Coronary artery (tissue), 2 donors: ENCODE measurements around the gene PDE11A.

Experiments used
- DNase-seq: peaks from one replicate; pipeline ENCODE4 v3.0.0-alpha.2; 2017; ENCODE audit warnings: low spot score
- H3K27ac ChIP-seq, 2 donors: fragments of 200-600 bp; sonication (generic); one replicate each; pipeline ENCODE4 v1.5.1; 2016 to 2019
- H3K4me3 ChIP-seq: fragments of 200-600 bp; sonication (generic); 2 replicates; pipeline ENCODE4 v1.5.1; 2016; ENCODE audit warnings: mild to moderate bottlenecking, moderate library complexity
- TF ChIP-seq, protein P1 (sequence below): fragments of 200-600 bp; sonication (generic); IDR thresholded peaks from one replicate; pipeline ENCODE4 v1.5.1; 2019; ENCODE audit warnings: antibody characterized with exemption

The PDE11A gene

DNA sequence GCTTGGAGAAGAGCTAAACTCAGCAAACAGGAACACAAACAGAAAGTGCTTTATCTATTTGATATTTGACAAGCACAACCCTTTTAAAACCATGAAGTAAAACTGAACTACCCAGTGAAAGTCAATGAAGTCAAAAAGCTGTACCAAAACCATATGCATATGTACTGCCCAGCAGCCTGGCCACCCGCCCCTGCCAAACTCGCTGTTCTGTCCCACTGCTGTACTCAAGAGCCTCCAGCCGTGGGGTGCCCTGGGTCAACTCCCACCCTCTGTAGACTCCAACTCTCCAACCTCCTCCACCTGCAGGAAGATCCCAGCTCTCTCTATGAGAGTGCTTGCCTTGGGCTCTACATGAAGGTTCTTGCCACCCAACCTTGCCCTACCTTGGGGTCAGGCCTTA lies 411.8 kb downstream of the PDE11A start:
- TF ChIP-seq, protein P1, sequence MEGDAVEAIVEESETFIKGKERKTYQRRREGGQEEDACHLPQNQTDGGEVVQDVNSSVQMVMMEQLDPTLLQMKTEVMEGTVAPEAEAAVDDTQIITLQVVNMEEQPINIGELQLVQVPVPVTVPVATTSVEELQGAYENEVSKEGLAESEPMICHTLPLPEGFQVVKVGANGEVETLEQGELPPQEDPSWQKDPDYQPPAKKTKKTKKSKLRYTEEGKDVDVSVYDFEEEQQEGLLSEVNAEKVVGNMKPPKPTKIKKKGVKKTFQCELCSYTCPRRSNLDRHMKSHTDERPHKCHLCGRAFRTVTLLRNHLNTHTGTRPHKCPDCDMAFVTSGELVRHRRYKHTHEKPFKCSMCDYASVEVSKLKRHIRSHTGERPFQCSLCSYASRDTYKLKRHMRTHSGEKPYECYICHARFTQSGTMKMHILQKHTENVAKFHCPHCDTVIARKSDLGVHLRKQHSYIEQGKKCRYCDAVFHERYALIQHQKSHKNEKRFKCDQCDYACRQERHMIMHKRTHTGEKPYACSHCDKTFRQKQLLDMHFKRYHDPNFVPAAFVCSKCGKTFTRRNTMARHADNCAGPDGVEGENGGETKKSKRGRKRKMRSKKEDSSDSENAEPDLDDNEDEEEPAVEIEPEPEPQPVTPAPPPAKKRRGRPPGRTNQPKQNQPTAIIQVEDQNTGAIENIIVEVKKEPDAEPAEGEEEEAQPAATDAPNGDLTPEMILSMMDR = no peak
- DNase-seq = no peak

GRCh38 chr2:177658309-177658708 lies 414.3 kb downstream of the PDE11A start:
- no peak for DNase-seq
- TF ChIP-seq, protein P1 = no peak
- H3K4me3 ChIP-seq = no peak overlapping the region
- no peak overlapping the region for H3K27ac ChIP-seq

More for the DNA sequence above, 411.8 kb downstream of the PDE11A start:
- no peak overlapping the region for H3K4me3 ChIP-seq
- H3K27ac ChIP-seq = no peak overlapping the region

- Histone ChIP-seq H3K4me3 (no peak overlapping the region), H3K27ac (no peak overlapping the region)
- DNase-seq = no peak
- TF ChIP-seq, protein P1 = no peak
Measured at GRCh38 chr2:177651833-177652232, 420.7 kb downstream of the PDE11A start.

GRCh38 chr2:177649568-177650518 lies 422.7 kb downstream of the PDE11A start:
- Histone ChIP-seq H3K27ac (no peak overlapping the region), H3K4me3 (no peak overlapping the region)
- DNase-seq = no peak
- TF ChIP-seq, protein P1 = no peak

DNA sequence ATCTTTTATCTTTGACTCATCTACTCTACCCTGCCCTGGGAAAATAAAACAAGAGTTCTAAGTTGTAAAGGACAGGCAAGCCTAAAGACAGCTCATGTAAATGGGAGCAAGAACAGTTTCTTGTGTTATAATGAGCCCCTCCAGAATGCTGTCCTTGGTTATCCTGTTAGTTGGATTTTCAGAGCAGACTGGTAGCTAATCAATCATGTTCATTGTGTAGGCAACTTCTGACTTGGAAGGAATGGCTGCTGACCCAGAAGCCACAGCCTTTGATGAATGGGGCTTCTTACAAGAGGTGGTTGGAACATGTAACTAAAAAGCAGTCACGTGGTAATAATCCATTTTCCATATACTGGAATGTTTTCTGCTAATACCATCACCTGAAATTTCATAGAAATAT lies 425.8 kb downstream of the PDE11A start:
- TF ChIP-seq, protein P1 = no peak
- H3K4me3 ChIP-seq = no peak overlapping the region

GRCh38 chr2:177646241-177646640 lies 426.3 kb downstream of the PDE11A start:
- Histone ChIP-seq H3K4me3 (no peak overlapping the region), H3K27ac (no peak overlapping the region)
- DNase-seq = no peak
- TF ChIP-seq, protein P1 = no peak

More for the DNA sequence above, 425.8 kb downstream of the PDE11A start:
- H3K27ac ChIP-seq = no peak overlapping the region
- no peak for DNase-seq

GRCh38 chr2:177641331-177641730 lies 431.2 kb downstream of the PDE11A start:
- no peak for DNase-seq
- H3K4me3 ChIP-seq = no peak overlapping the region
- TF ChIP-seq, protein P1 = no peak
- no peak overlapping the region for H3K27ac ChIP-seq
